Hepatic stellate cell (primary cell): ENCODE data around the gene FBXO28.

ENCODE experiments used
- DNase-seq: peaks from one replicate; pipeline ENCODE4 v3.0.0; 2011; ENCODE audit warnings: low spot score

The FBXO28 gene

GRCh38 chr1:224157316-224157715 lies 43.4 kb downstream of the FBXO28 start:
- DNase-seq, result no peak

DNA sequence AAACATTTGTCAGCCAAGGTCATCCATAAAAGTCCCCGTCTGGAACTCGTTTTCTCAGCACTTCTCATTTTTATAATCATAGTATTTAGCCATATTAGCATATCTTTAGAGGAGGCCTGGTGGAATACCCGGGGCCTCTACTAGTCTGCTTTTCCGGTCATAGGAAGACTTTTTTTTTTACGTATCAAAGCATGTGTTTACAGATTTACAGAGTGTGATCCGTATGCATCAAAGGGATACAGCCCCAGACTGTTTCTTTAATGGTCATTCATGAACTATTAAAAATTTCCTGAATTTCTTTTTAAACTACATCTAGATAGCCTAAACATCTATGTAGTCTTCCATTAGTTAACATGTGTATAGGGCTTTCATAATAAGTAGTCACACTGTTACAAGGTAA lies 45.6 kb downstream of the FBXO28 start:
- DNase-seq, result no peak

GRCh38 chr1:224160171-224160682 lies 46.3 kb downstream of the FBXO28 start:
- DNase-seq, result no peak

GRCh38 chr1:224162768-224163167 lies 48.9 kb downstream of the FBXO28 start:
- DNase-seq, result no peak

- DNase-seq, result no peak
These were observed 49.4 kb downstream of the FBXO28 start for GRCh38 chr1:224163311-224163710.

- peak; percentile 47 for DNase-seq
These were observed 55.0 kb downstream of the FBXO28 start for GRCh38 chr1:224168859-224169380.

GRCh38 chr1:224169718-224170270 lies 55.9 kb downstream of the FBXO28 start:
- DNase-seq, result no peak

DNA sequence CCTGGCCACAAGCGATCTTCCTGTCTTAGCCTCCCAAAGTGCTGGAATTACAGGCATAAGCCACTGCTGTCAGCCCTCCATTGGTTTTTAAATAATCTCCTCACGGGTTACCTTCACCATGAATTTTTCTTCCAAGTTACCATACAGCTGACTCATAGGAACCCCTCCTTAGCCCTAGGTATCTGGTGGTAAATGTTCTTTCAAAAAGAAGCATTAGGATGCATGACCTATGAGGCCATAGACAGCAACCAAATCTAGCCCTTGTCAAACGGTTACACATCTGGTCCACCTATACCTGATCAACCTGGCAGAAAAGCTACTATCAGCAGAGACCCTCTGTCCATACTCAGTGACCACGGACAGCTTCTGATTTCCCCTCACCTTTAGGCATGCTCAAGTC lies 56.4 kb downstream of the FBXO28 start:
- DNase-seq, result no peak

GRCh38 chr1:224170748-224171478 lies 57.0 kb downstream of the FBXO28 start:
- DNase-seq, result peak; percentile 29

DNA sequence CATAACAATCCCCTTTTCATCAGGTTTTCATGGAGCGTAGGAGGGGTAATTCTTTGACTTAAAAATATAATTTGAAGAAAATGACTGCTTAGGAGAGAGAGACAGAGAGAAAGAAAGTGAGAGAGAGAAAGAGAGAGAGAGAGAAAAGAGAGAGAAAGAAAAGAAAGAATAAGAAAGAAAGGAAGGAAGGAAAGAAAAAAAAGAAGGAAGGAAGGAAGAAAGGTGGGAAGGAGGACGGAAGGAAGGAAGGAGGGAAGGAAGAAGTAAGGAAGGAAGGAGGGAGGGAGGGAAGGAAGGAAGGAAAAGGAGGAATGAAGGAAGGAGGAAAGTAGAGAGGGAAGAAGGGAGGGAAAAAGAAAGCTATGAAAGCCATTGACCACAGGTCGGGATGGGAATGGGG lies 58.3 kb downstream of the FBXO28 start:
- DNase-seq, result no peak

DNA sequence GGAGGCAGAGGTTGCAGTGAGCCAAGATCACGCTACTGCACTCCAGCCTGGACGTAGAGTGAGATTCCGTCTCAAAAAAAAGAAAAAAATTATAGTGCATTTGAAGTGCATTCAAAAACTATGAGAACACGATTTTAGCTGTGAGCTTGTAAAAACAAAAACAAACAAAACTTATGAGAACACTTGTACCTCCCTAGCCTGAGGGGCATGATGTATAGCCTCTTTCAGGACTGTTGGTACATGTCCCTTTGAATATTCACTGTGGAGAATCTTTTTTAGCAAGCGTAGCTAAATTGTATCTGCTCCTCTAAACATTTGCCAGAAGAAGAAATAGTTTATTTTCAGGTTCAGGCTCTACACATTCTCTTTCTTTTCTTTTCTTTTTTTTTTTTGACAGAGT lies 59.6 kb downstream of the FBXO28 start:
- no peak for DNase-seq

GRCh38 chr1:224175617-224176016 lies 61.7 kb downstream of the FBXO28 start:
- DNase-seq, result peak; percentile 12

DNA sequence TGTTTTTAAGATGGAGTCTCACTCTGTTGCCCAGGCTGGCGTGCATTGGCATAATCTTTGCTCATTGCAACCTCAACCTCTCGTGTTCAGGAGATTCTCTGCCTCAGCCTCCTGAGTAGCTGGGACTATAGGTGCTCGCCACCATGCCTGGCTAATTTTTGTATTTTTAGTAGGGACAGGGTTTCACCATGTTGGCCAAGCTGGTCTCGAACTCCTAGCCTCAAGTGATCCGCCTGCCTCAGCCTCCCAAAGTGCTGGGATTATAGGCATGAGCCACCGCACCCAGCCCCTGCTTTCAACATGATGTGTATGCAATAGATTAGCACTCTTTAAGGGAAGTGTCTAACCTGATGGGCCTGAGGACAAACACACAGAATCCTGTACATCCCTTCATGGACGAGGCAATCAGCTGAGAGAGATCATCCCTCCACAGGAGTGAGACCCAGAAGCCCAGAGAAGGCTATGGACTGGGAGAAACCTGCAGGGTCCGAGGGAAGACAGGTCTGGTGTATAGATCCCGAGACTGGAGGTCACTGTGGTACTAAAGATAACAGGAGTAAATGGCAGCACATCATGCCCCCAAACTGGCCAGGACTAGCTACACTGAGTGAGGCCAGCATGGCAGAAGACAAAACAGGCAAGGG lies 63.6 kb downstream of the FBXO28 start:
- DNase-seq, result no peak

GRCh38 chr1:224178894-224179293 lies 65.0 kb downstream of the FBXO28 start:
- DNase-seq, result no peak

GRCh38 chr1:224180783-224181452 lies 67.0 kb downstream of the FBXO28 start:
- DNase-seq, result no peak

GRCh38 chr1:224181453-224181810 lies 67.5 kb downstream of the FBXO28 start:
- no peak for DNase-seq

- no peak for DNase-seq
These were observed 68.3 kb downstream of the FBXO28 start for GRCh38 chr1:224182057-224182865.

- DNase-seq, result peak; percentile 94
These were observed 69.1 kb downstream of the FBXO28 start, which contains the start of gene DEGS1 for GRCh38 chr1:224182866-224183590. Gene DEGS1 (plus strand): TSS chr1:224183240. CDS start chr1:224183337, 97 bp downstream.

DNA sequence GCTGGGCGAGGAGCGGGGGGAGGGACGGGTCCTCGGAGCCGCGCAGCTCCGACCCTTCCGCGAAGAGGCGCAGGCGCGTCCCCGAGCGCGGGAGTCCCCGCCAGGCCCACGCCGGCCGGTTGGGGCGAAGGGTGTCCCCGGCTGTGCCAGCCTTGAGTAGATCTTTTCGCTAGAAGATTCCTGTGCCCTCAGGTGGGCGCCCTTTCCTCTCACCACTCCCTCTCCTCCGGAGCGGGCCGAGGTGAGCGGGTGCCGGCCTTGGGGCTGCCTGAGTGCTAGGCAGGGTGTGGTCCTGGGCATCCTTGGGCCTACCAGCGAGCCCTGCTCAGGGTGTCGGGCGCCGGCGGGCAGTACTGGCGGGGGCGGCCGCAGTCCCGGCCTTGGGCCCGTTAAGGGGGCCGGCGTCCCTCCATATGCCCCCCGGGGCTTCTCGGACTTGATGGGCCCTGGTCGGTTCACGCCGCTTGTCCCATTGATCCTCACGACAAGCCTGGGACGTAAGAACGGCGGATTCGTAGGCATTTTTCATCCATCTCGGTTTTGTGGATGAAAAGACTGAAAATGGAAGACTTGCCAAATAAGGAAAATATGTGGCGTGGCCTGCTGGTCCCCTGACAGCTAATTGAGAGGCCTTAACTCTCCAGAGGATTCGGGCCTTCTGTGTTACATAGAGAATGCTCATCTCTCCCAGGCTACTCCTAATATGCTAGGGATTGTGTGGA lies 69.8 kb downstream of the FBXO28 start:
- peak; percentile 80 for DNase-seq

GRCh38 chr1:224185208-224185607 lies 71.3 kb downstream of the FBXO28 start:
- no peak for DNase-seq
